ENCODE measurements around the gene RNF181. TPM values are rescaled to one million over a fixed set of nuclear protein-coding genes. Genes with fewer than 3 reads are reported as not detected.
"Not testable (repeated sequence)": the region's sequence is repeated elsewhere in the genome, so short reads cannot be mapped to it uniquely, and the experiment has no call there.

RNF181 gene
- total and polyA plus RNA-seq, 2 of the 8 experiments (the other 6 are each of a cell fraction or from before 2014, with no cell fraction given): 97.2 to 514 TPM

DNA sequence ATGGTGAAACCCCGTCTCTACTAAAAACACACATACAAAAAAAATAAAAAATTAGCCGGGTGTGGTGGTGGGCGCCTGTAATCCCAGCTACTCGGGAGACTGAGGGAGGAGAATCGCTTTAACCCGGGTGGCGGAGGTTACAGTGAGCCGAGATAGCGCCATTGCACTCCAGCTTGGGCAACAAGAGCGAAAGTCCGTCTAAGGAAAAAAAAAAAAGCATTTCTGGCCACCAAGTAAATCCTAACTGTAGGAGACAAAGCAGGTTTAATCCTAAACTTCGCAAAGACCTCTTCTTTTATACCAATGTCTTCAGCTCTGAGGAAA, 35.2 kb upstream of the RNF181 start:
- Histone ChIP-seq H3K79me2 (ENCODE audit: control insufficient read depth in 1 of 2, insufficient read depth in 2 of 2, low read length in 2 of 2) (peaks cover 0 to 18% of the 10 kb centered on the region in 2 experiments; a peak in 2 of 4 replicates), H3K9ac (replicated peaks in 1 of 4; ENCODE audit: extremely low read depth in 1 of 4, low read depth in 3 of 4, low read length in 3 of 4) (peak overlapping the region in 1 of 4 experiments; percentile 79; a peak in 1 of 7 replicates), H3K4me3 (ENCODE audit: extremely low read depth in 1 of 4, insufficient read depth in 2 of 4, low read depth in 3 of 4, low read length in 4 of 4) (peak overlapping the region; percentile 68 to 90 (median 88); a peak in 6 of 8 replicates), H3K4me2 (ENCODE audit: insufficient read depth in 1 of 2, low read depth in 2 of 2, low read length in 2 of 2) (peak overlapping the region; percentile 84 to 96), H3K36me3 (ENCODE audit: control insufficient read depth in 2 of 4, insufficient read depth in 4 of 4, low read length in 3 of 4) (peaks cover 3 to 15% (median 8%) of the 10 kb centered on the region in 4 experiments; a peak in 7 of 8 replicates)
- not testable (repeated sequence) for H3K23ac ChIP-seq (ENCODE audit: insufficient read length); H2BK15ac ChIP-seq (ENCODE audit: low read length); H2AFZ ChIP-seq (ENCODE audit: low read length); H3K18ac ChIP-seq (ENCODE audit: extremely low read depth, low read length); H3K27me3 ChIP-seq (replicated peaks in 1 of 4; ENCODE audit: control insufficient read depth in 3 of 4, extremely low read depth in 1 of 4, insufficient read depth in 3 of 4, low read length in 3 of 4); H2BK120ac ChIP-seq (replicated peaks; ENCODE audit: low read depth, low read length); H3K56ac ChIP-seq (replicated peaks; ENCODE audit: insufficient read length, low read depth, low read length); H2BK20ac ChIP-seq (ENCODE audit: low read length); H3K27ac ChIP-seq (ENCODE audit: low read depth, low read length); H2BK5ac ChIP-seq (ENCODE audit: low read depth, low read length); H3K23me2 ChIP-seq (ENCODE audit: low read depth, low read length); DNase-seq (ENCODE audit: low read depth in 1 of 2, low spot score in 2 of 2); H3K14ac ChIP-seq (ENCODE audit: insufficient read length); H2AK5ac ChIP-seq (ENCODE audit: low read depth, low read length); H4K8ac ChIP-seq (ENCODE audit: extremely low read depth, insufficient read depth, low read length); H3K79me1 ChIP-seq (ENCODE audit: low read depth, low read length); H2BK12ac ChIP-seq (ENCODE audit: low read depth, low read length); H3K4ac ChIP-seq (replicated peaks; ENCODE audit: insufficient read length, low read depth, low read length); FAIRE-seq; H4K5ac ChIP-seq (ENCODE audit: insufficient read length, low read depth, low read length); H3K4me1 ChIP-seq (replicated peaks in 1 of 4; ENCODE audit: control insufficient read depth in 3 of 4, insufficient read depth in 4 of 4, low read length in 3 of 4); H3K9me3 ChIP-seq (ENCODE audit: insufficient read depth in 2 of 2, low read depth in 1 of 2, low read length in 1 of 2); H4K91ac ChIP-seq (replicated peaks; ENCODE audit: insufficient read length, low read length); H4K20me1 ChIP-seq (replicated peaks in 1 of 2; ENCODE audit: control insufficient read depth in 1 of 2, insufficient read depth in 2 of 2, low read length in 2 of 2)
- ChIA-PET CTCF (ENCODE audit: partially characterized antibody) (interaction anchor here (0.8 to 3.6 kb wide), 6 partner anchors 9 to 169 kb away, joined by 3 to 20 read pairs (median 4); no protein-coding TSS in a partner anchor), POLR2A (ENCODE audit: partially characterized antibody) (interaction anchor here (0.6 to 38.6 kb wide), 15 partner anchors 10 to 1144 kb away, joined by 3 to 1889 read pairs (median 5); partner anchors contain the start of genes C2orf68, CAPG, MAT2A and RNF181)
- 90% methylated on average over 12 of the region's 12 CpGs; no CpG with 5 or more reads in 1 of the 2 experiments for WGBS, 2 experiments (ENCODE audit: extremely low coverage in 1 of 2, insufficient coverage in 1 of 2, insufficient read length in 1 of 2, insufficient replicate concordance in 2 of 2, low coverage in 1 of 2, low lambda C conversion rate in 2 of 2, missing lambda C conversion rate in 1 of 2)

All from H1 (cell line).